Astrocyte of the spinal cord (primary cell): ENCODE results near the gene TSPAN31.
"Not testable (repeated sequence)": the region's sequence is repeated elsewhere in the genome, so short reads cannot be mapped to it uniquely, and the experiment has no call there.

Source experiments
- DNase-seq: peaks from one replicate; pipeline ENCODE4 v3.0.0; 2011; ENCODE audit warnings: low read depth, low spot score
- H3K4me3 ChIP-seq: 2 replicates; pipeline ENCODE4 v1.5.1; 2011; ENCODE audit warnings: low read depth, mild to moderate bottlenecking, low read length, moderate library complexity
- in situ Hi-C: cut with HindIII; loops from 2 replicates; pipeline ENCODE4 v1.10.0; 2017; ENCODE audit warnings: low sequenced_read_pairs
- TF ChIP-seq, protein P1 (sequence below): IDR thresholded peaks from 2 replicates; pipeline ENCODE4 v1.5.1; 2012; ENCODE audit warnings: low read depth, mild to moderate bottlenecking, low read length, inconsistent platforms

Gene TSPAN31

DNA sequence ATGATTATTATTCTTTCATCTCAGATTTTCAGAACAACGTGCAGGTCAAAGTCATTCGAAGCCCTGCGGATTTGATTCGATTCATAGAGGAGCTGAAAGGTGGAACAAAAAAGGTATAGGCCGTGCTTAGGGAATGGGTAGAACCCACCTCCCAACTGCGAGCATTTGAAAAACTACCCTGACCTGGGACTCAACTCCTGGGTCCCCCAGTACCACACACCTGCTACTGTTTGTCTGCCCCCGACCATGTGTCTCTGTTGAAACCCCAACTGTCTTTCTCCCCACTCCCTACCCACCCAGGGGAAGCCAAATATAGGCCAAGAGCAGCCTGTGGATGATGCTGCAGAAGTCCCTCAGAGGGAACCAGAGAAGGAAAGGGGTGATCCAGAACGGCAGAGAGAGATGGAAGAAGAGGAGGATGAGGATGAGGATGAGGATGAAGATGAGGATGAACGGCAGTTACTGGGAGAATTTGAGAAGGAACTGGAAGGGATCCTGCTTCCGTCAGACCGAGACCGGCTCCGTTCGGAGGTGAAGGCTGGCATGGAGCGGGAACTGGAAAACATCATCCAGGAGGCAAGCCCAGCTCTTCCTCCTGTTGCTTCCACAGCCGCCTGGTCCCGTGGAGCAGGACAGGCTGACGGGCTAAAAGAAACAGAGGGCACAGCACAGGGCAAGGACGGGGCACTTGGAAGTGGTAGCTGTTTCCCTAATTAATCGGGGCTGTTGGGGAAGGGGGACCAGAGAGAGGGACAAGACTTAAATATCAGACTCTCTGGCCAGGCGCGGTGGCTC is 26.8 kb upstream of the TSPAN31 start:
- no peak overlapping the region for H3K4me3 ChIP-seq
- in situ Hi-C loops: no loop called here
- no peak for DNase-seq
- TF ChIP-seq, protein P1, sequence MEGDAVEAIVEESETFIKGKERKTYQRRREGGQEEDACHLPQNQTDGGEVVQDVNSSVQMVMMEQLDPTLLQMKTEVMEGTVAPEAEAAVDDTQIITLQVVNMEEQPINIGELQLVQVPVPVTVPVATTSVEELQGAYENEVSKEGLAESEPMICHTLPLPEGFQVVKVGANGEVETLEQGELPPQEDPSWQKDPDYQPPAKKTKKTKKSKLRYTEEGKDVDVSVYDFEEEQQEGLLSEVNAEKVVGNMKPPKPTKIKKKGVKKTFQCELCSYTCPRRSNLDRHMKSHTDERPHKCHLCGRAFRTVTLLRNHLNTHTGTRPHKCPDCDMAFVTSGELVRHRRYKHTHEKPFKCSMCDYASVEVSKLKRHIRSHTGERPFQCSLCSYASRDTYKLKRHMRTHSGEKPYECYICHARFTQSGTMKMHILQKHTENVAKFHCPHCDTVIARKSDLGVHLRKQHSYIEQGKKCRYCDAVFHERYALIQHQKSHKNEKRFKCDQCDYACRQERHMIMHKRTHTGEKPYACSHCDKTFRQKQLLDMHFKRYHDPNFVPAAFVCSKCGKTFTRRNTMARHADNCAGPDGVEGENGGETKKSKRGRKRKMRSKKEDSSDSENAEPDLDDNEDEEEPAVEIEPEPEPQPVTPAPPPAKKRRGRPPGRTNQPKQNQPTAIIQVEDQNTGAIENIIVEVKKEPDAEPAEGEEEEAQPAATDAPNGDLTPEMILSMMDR: no peak

DNA sequence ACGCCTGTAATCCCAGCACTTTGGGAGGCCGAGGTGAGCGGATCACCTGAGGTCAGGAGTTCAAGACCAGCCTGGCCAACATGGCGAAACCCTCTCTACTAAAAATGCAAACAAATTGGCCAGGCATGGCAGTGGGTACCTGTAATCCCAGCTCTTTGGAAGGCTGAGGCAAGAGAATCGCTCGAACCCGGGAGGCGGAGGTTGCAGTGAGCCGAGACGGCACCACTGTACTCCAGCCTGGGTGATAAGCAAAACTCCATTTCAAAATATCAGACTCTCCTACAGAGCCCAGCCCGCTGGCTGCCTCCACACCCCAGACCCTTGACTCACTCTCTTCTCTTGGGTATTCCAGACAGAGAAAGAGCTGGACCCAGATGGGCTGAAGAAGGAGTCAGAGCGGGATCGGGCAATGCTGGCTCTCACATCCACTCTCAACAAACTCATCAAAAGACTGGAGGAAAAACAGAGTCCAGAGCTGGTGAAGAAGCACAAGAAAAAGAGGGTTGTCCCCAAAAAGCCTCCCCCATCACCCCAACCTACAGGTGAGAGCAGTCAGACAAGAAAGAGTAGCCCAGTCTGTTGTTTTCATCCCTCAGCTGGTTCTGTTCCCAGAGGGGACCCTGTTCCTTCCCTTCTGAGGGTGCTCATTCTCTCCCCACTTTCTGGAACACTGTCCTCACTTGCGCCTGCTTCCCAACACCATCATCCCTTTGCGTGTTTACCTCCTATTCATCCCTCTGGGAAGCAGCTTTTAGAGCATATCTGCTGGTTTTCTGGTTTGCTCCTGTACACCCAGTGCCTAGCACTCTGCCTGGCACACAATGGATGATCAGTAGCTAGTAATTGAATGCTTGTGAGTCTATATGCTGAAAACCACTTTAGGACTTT is 26.0 kb upstream of the TSPAN31 start:
- H3K4me3 ChIP-seq: no peak overlapping the region
- TF ChIP-seq, protein P1: no peak
- in situ Hi-C loops: no loop called here
- DNase-seq: no peak

DNA sequence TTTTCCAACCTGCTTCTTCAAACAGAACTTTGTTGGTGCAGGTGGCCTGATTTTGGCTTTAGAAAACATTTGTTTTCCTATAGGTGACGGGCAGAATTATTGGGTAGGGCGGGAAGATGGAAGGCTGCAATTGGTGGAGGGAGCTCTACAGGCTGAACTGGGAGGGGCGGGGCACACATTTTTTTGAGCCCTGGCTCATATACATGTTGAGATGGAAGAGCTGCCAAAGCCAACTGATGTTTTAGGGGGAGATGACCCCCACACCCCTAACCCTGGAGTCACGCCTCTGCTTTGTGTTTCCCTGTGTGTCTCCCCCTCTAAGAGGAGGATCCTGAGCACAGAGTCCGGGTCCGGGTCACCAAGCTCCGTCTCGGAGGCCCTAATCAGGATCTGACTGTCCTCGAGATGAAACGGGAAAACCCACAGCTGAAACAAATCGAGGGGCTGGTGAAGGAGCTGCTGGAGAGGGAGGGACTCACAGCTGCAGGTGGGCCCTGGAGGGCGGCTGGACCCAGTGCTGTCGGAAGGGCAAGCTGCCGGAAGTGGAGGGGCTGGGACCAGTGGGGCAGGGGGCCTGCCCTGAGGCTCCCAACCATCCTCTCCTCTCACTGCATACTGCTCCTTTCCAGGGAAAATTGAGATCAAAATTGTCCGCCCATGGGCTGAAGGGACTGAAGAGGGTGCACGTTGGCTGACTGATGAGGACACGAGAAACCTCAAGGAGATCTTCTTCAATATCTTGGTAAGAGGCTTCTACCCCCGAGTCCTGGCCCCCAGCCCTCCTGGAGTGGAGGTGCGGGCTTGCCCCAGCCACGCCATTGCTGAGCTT is 24.8 kb upstream of the TSPAN31 start:
- no peak for DNase-seq
- in situ Hi-C loops: no loop called here
- H3K4me3 ChIP-seq: no peak overlapping the region
- TF ChIP-seq, protein P1: no peak

DNA sequence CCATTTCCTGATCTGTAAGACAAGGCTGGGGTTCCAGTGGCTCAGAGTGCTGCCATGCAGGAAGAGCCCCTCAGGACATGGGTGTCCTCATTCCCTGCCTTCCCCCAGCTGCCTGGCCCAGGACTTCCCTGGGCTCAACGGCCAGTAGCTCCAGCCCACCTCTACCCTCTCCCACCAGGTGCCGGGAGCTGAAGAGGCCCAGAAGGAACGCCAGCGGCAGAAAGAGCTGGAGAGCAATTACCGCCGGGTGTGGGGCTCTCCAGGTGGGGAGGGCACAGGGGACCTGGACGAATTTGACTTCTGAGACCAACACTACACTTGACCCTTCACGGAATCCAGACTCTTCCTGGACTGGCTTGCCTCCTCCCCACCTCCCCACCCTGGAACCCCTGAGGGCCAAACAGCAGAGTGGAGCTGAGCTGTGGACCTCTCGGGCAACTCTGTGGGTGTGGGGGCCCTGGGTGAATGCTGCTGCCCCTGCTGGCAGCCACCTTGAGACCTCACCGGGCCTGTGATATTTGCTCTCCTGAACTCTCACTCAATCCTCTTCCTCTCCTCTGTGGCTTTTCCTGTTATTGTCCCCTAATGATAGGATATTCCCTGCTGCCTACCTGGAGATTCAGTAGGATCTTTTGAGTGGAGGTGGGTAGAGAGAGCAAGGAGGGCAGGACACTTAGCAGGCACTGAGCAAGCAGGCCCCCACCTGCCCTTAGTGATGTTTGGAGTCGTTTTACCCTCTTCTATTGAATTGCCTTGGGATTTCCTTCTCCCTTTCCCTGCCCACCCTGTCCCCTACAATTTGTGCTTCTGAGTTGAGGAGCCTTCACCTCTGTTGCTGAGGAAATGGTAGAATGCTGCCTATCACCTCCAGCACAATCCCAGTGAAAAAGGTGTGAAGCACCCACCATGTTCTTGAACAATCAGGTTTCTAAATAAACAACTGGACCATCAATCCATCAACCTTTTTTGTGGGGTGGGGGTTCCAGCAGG is 23.9 kb upstream of the TSPAN31 start:
- TF ChIP-seq, protein P1: no peak
- H3K4me3 ChIP-seq: no peak overlapping the region
- DNase-seq: no peak
- in situ Hi-C loops: no loop called here

DNA sequence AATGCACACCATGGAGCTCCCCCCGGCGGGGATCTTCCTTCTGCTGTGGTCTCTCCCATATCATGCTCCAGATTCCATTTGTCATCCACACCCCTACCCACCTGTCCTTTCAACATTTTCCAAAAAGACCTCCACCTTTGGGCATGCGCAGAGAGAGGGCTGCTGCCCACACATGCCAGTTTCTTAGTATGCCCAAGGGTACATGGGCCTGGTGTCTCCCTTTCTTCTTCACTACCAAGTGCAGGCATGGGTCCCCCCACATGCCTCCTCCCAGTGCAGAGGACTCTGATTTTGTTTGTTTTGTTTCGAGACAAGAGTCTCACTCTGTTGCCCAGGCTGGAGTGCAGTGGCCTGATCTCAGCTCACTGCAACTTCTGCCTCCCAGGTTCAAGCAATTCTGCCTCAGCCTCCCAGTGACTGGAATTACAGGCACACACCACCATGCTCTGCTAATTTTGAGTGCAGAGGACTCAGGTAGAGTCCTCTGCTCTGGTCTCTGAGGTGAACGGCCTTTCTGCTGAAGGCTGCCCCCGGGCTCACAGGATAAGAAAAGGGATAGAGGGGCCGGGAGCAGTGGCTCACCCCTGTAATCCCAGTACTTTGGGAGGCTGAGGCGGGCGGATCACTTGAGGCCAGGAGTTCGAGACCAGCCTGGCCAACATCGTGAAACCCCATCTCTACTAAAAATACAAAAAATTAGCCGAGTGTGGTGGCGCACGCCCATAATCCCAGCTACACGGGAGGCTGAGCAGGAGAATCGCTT is 22.8 kb upstream of the TSPAN31 start:
- in situ Hi-C loops, H3K4me3 ChIP-seq, DNase-seq: not testable (repeated sequence)
